ENCODE data around the gene KIF16B. TPM values are rescaled to one million over a fixed set of nuclear protein-coding genes. Genes with fewer than 3 reads are reported as not detected.

KIF16B gene
- total and polyA plus RNA-seq, 4 donors = 5.1 to 19.7 (median 8.4) TPM

GRCh38 chr20:16619953-16620352 is 46.7 kb upstream of the KIF16B start:
- peaks cover 0 to 4% (median 0%) of the 10 kb centered on the region in 4 donors for H3K9me3 ChIP-seq (ENCODE audit: control insufficient read depth in 4 of 4, low read length in 3 of 4)
- WGBS = 90% methylated on average over 1 of the region's 1 CpG
- no peaks in the 10 kb centered on the region for H3K36me3 ChIP-seq (ENCODE audit: control insufficient read depth in 4 of 4, insufficient read depth in 3 of 4, low read depth in 1 of 4, low read length in 3 of 4)
- H3K27me3 ChIP-seq (ENCODE audit: control insufficient read depth in 4 of 4, insufficient read depth in 4 of 4, low read length in 3 of 4) = no peaks in the 10 kb centered on the region
- DNase-seq (ENCODE audit: low spot score) = no peak
- no peak overlapping the region for H3K27ac ChIP-seq (ENCODE audit: low read depth in 1 of 2, low read length in 2 of 2)
- no peaks in the 10 kb centered on the region for H3K4me1 ChIP-seq (ENCODE audit: control insufficient read depth in 4 of 4, insufficient read depth in 4 of 4, low read length in 3 of 4)
- TF ChIP-seq RXRA (IDR thresholded peaks at IDR 0.05) = no peak
- TF ChIP-seq JUND (IDR thresholded peaks at IDR 0.05) = no peak
- TF ChIP-seq REST (IDR thresholded peaks at IDR 0.05) = no peak
- no peak for TF ChIP-seq MAX (IDR thresholded peaks at IDR 0.05)
- no peak for TF ChIP-seq YY1 (IDR thresholded peaks at IDR 0.05)
- TF ChIP-seq CTCF (IDR thresholded peaks at IDR 0.05; ENCODE audit: low read depth, low read length, missing input control) = no peak
- TF ChIP-seq EGR1 (IDR thresholded peaks at IDR 0.05; ENCODE audit: low read depth in 2 of 2) = no peak
- TF ChIP-seq ZBTB33 (IDR thresholded peaks at IDR 0.05) = no peak
- no peak for TF ChIP-seq NR2F2 (IDR thresholded peaks at IDR 0.05)
- no peak for TF ChIP-seq TAF1 (conservative IDR thresholded peaks at IDR 0.05)
- no peak for TF ChIP-seq HNF4A (conservative IDR thresholded peaks at IDR 0.05)
- no peak for TF ChIP-seq ATF3 (IDR thresholded peaks at IDR 0.05)
- TF ChIP-seq FOXA1 (IDR thresholded peaks at IDR 0.05) = no peak
- TF ChIP-seq FOXA2 (IDR thresholded peaks at IDR 0.05) = no peak
- H3K9ac ChIP-seq (ENCODE audit: low read depth in 1 of 2, low read length in 2 of 2) = no peak overlapping the region
- no peak overlapping the region for H3K4me3 ChIP-seq (ENCODE audit: low read depth in 1 of 3, low read length in 3 of 3)

- over 99% methylated on average over 2 of the region's 2 CpGs for WGBS
- TF ChIP-seq CTCF (IDR thresholded peaks at IDR 0.05; ENCODE audit: low read depth, low read length, missing input control) (no peak), YY1 (IDR thresholded peaks at IDR 0.05) (no peak), FOXA1 (IDR thresholded peaks at IDR 0.05) (no peak), RXRA (IDR thresholded peaks at IDR 0.05) (no peak), HNF4G (IDR thresholded peaks at IDR 0.05) (no peak), SP1 (IDR thresholded peaks at IDR 0.05) (no peak), NR2F2 (IDR thresholded peaks at IDR 0.05) (no peak), ZBTB33 (IDR thresholded peaks at IDR 0.05) (no peak), JUND (IDR thresholded peaks at IDR 0.05) (no peak), GABPA (IDR thresholded peaks at IDR 0.05 in 1 of 2, conservative IDR thresholded peaks at IDR 0.05 in 1 of 2) (no peak)
- H3K9ac ChIP-seq (ENCODE audit: low read depth in 1 of 2, low read length in 2 of 2) = no peak overlapping the region
- no peak overlapping the region for H3K4me3 ChIP-seq (ENCODE audit: low read depth in 1 of 3, low read length in 3 of 3)
- H3K27ac ChIP-seq (ENCODE audit: low read depth in 1 of 2, low read length in 2 of 2) = no peak overlapping the region
- H3K4me1 ChIP-seq (ENCODE audit: control insufficient read depth in 4 of 4, insufficient read depth in 4 of 4, low read length in 3 of 4) = no peaks in the 10 kb centered on the region
- no peak for DNase-seq (ENCODE audit: low spot score)
- H3K36me3 ChIP-seq (ENCODE audit: control insufficient read depth in 4 of 4, insufficient read depth in 3 of 4, low read depth in 1 of 4, low read length in 3 of 4) = no peaks in the 10 kb centered on the region
- no peaks in the 10 kb centered on the region for H3K27me3 ChIP-seq (ENCODE audit: control insufficient read depth in 4 of 4, insufficient read depth in 4 of 4, low read length in 3 of 4)
- peaks cover 0 to 4% (median 0%) of the 10 kb centered on the region in 4 donors for H3K9me3 ChIP-seq (ENCODE audit: control insufficient read depth in 4 of 4, low read length in 3 of 4)
Observed at GRCh38 chr20:16617056-16617455, 43.8 kb upstream of the KIF16B start.

Data from liver (tissue), 9 donors.